ENCODE measurements around the gene RNF212B.

GRCh38 chr14:23285530-23286019 lies 47.8 kb downstream of the RNF212B start:
- TF ChIP-seq RAD21 (IDR thresholded peaks at IDR 0.05) = no peak
- TF ChIP-seq, protein P1, sequence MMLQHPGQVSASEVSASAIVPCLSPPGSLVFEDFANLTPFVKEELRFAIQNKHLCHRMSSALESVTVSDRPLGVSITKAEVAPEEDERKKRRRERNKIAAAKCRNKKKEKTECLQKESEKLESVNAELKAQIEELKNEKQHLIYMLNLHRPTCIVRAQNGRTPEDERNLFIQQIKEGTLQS (IDR thresholded peaks at IDR 0.05) = no peak
- no peak for TF ChIP-seq SP1 (IDR thresholded peaks at IDR 0.05)
- TF ChIP-seq, protein P2, sequence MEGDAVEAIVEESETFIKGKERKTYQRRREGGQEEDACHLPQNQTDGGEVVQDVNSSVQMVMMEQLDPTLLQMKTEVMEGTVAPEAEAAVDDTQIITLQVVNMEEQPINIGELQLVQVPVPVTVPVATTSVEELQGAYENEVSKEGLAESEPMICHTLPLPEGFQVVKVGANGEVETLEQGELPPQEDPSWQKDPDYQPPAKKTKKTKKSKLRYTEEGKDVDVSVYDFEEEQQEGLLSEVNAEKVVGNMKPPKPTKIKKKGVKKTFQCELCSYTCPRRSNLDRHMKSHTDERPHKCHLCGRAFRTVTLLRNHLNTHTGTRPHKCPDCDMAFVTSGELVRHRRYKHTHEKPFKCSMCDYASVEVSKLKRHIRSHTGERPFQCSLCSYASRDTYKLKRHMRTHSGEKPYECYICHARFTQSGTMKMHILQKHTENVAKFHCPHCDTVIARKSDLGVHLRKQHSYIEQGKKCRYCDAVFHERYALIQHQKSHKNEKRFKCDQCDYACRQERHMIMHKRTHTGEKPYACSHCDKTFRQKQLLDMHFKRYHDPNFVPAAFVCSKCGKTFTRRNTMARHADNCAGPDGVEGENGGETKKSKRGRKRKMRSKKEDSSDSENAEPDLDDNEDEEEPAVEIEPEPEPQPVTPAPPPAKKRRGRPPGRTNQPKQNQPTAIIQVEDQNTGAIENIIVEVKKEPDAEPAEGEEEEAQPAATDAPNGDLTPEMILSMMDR (IDR thresholded peaks at IDR 0.05; ENCODE audit: low read depth, low read length, missing input control) = no peak
- TF ChIP-seq GABPA (IDR thresholded peaks at IDR 0.05 in 1 of 2, conservative IDR thresholded peaks at IDR 0.05 in 1 of 2) = no peak
- TF ChIP-seq EGR1 (IDR thresholded peaks at IDR 0.05; ENCODE audit: low read depth in 2 of 2) = no peak
- no peak for TF ChIP-seq REST (IDR thresholded peaks at IDR 0.05)
- no peak for TF ChIP-seq NR2F2 (IDR thresholded peaks at IDR 0.05)
- TF ChIP-seq RXRA (IDR thresholded peaks at IDR 0.05) = no peak
- no peak for TF ChIP-seq TAF1 (conservative IDR thresholded peaks at IDR 0.05)
